OCI-LY1 (cell line): ENCODE measurements around the gene DGKA.

ENCODE experiments used
- H2AFZ ChIP-seq: fragments of 200-600 bp; sonication (generic), shearing (Covaris generic); 2 replicates; pipeline ENCODE4 v1.6.0; 2014; ENCODE audit warnings: antibody characterized with exemption, mild to moderate bottlenecking, low read length
- H3F3A ChIP-seq: fragments of 200-600 bp; sonication (generic), shearing (Covaris generic); 2 replicates; pipeline ENCODE4 v1.6.0; 2014; ENCODE audit warnings: mild to moderate bottlenecking, antibody characterized with exemption, low read length, moderate library complexity; ENCODE audit not compliant: insufficient read depth
- H3K27ac ChIP-seq: fragments of 200-600 bp; sonication (generic); 2 replicates; pipeline ENCODE4 v1.5.1; 2014; ENCODE audit warnings: low read length, mixed run types, mild to moderate bottlenecking, low read depth; ENCODE audit not compliant: poor library complexity, severe bottlenecking
- H3K27me3 ChIP-seq: fragments of 200-600 bp; sonication (generic); 2 replicates; pipeline ENCODE4 v1.6.0; 2014; ENCODE audit warnings: antibody characterized with exemption, mild to moderate bottlenecking, low read length, moderate library complexity; ENCODE audit not compliant: insufficient read depth
- H3K36me3 ChIP-seq: fragments of 200-600 bp; sonication (generic); 2 replicates; pipeline ENCODE4 v1.6.1; 2014; ENCODE audit warnings: mild to moderate bottlenecking, antibody characterized with exemption, low read length, moderate library complexity, mixed read lengths; ENCODE audit not compliant: insufficient read depth
- H3K4me1 ChIP-seq: fragments of 200-600 bp; sonication (generic); 2 replicates; pipeline ENCODE4 v1.5.1; 2014; ENCODE audit warnings: mild to moderate bottlenecking, low read length, moderate library complexity; ENCODE audit not compliant: insufficient read depth, severe bottlenecking
- H3K4me2 ChIP-seq: fragments of 200-600 bp; sonication (generic), shearing (Covaris generic); 2 replicates; pipeline ENCODE4 v1.6.1; 2014; ENCODE audit warnings: low read length
- H3K4me3 ChIP-seq: fragments of 200-600 bp; sonication (generic); 2 replicates; pipeline ENCODE4 v1.5.1; 2014; ENCODE audit warnings: low read length, low read depth, mild to moderate bottlenecking, mixed read lengths; ENCODE audit not compliant: poor library complexity, severe bottlenecking
- H3K79me2 ChIP-seq: fragments of 200-600 bp; shearing (Covaris generic); 2 replicates; pipeline ENCODE4 v1.6.1; 2016; ENCODE audit warnings: mixed run types, low read length, mixed read lengths; ENCODE audit not compliant: insufficient read depth
- H3K9ac ChIP-seq: fragments of 200-600 bp; sonication (generic), shearing (Covaris generic); 2 replicates; pipeline ENCODE4 v1.6.1; 2014; ENCODE audit warnings: mild to moderate bottlenecking, low read length, mixed read lengths
- H3K9me2 ChIP-seq: fragments of 200-600 bp; sonication (generic), shearing (Covaris generic); 2 replicates; pipeline ENCODE4 v1.6.1; 2014; ENCODE audit warnings: low read depth, mild to moderate bottlenecking, low read length, mixed read lengths
- H3K9me3 ChIP-seq: fragments of 200-600 bp; shearing (Covaris generic); 2 replicates; pipeline ENCODE4 v1.6.1; 2014; ENCODE audit warnings: low read length, mixed read lengths
- H4K20me1 ChIP-seq: fragments of 200-600 bp; sonication (generic), shearing (Covaris generic); 2 replicates; pipeline ENCODE4 v1.6.0; 2016; ENCODE audit warnings: mild to moderate bottlenecking, low read length; ENCODE audit not compliant: insufficient read depth
- CTCF ChIP-seq: fragments of 200-600 bp; sonication (generic), shearing (Covaris generic); IDR thresholded peaks from 2 replicates; pipeline ENCODE4 v1.5.1; 2017; ENCODE audit warnings: mild to moderate bottlenecking, antibody characterized with exemption, low read length, moderate library complexity, mixed read lengths
- EZH2 ChIP-seq: fragments of 200-600 bp; sonication (generic), shearing (Covaris generic); IDR thresholded peaks from 2 replicates; pipeline ENCODE4 v1.8.0; 2017; ENCODE audit warnings: borderline replicate concordance, mixed run types, mild to moderate bottlenecking, antibody characterized with exemption, low read length, moderate library complexity, mixed read lengths

Gene DGKA

GRCh38 chr12:55931780-55932550 lies 1.0 kb downstream of the DGKA start:
- H3K27me3 ChIP-seq = no peaks in the 10 kb centered on the region
- peak overlapping the region; percentile 93 for H3K4me2 ChIP-seq
- peak overlapping the region; percentile 95 for H3K4me3 ChIP-seq
- peak overlapping the region; percentile 100 for H3K27ac ChIP-seq
- H3K9me2 ChIP-seq = no peaks in the 10 kb centered on the region
- peak overlapping the region; percentile 99 for H3K9ac ChIP-seq
- H3K9me3 ChIP-seq = no peaks in the 10 kb centered on the region
- peaks cover 6% of the 10 kb centered on the region for H3F3A ChIP-seq
- TF ChIP-seq EZH2 (no peak), CTCF (no peak)
- H3K79me2 ChIP-seq = peaks cover 23% of the 10 kb centered on the region
- no peaks in the 10 kb centered on the region for H4K20me1 ChIP-seq
- H3K36me3 ChIP-seq = peaks cover 40% of the 10 kb centered on the region; the same call in 1 of the 2 replicates
- peaks cover 52% of the 10 kb centered on the region for H3K4me1 ChIP-seq
- H2AFZ ChIP-seq = no peak overlapping the region

- no peaks in the 10 kb centered on the region for H3K9me3 ChIP-seq
- peaks cover 6% of the 10 kb centered on the region for H3F3A ChIP-seq
- peak overlapping the region; percentile 93 for H3K4me2 ChIP-seq
- peaks cover 20% of the 10 kb centered on the region for H3K79me2 ChIP-seq
- H2AFZ ChIP-seq = no peak overlapping the region
- peak overlapping the region; percentile 99 for H3K9ac ChIP-seq
- peaks cover 42% of the 10 kb centered on the region; the same call in 1 of the 2 replicates for H3K36me3 ChIP-seq
- TF ChIP-seq CTCF = no peak
- TF ChIP-seq EZH2 = no peak
- peaks cover 52% of the 10 kb centered on the region for H3K4me1 ChIP-seq
- H3K9me2 ChIP-seq = no peaks in the 10 kb centered on the region
- no peaks in the 10 kb centered on the region for H4K20me1 ChIP-seq
- peak overlapping the region; percentile 100 for H3K27ac ChIP-seq
- no peaks in the 10 kb centered on the region for H3K27me3 ChIP-seq
- H3K4me3 ChIP-seq = peak overlapping the region; percentile 95
These were observed 1.6 kb downstream of the DGKA start for GRCh38 chr12:55932551-55932910.

- H3K36me3 ChIP-seq = peaks cover 50% of the 10 kb centered on the region
- H3K9ac ChIP-seq = peak overlapping the region; percentile 99
- TF ChIP-seq EZH2 (no peak), CTCF (no peak)
- peak overlapping the region; percentile 100 for H3K27ac ChIP-seq
- no peaks in the 10 kb centered on the region for H3K9me2 ChIP-seq
- no peaks in the 10 kb centered on the region for H4K20me1 ChIP-seq
- no peaks in the 10 kb centered on the region for H3K9me3 ChIP-seq
- H2AFZ ChIP-seq = no peak overlapping the region
- no peaks in the 10 kb centered on the region for H3K27me3 ChIP-seq
- peak overlapping the region; percentile 93 for H3K4me2 ChIP-seq
- H3K4me3 ChIP-seq = peak overlapping the region; percentile 95
- H3K4me1 ChIP-seq = peaks cover 48% of the 10 kb centered on the region
- peaks cover 20% of the 10 kb centered on the region for H3K79me2 ChIP-seq
- H3F3A ChIP-seq = peaks cover 6% of the 10 kb centered on the region
These were observed 2.3 kb downstream of the DGKA start for GRCh38 chr12:55933169-55933798.
